B cell (primary cell): Measurements from ENCODE around the gene PSMA3.

ENCODE experiments used
- EZH2 ChIP-seq: IDR thresholded peaks from 2 replicates; pipeline ENCODE4 v1.6.1; 2012; ENCODE audit warnings: borderline replicate concordance, low read depth, mild to moderate bottlenecking, moderate library complexity, low read length; ENCODE audit not compliant: insufficient read depth, poor library complexity, severe bottlenecking
- TF ChIP-seq, protein P1 (sequence below): fragments of 200-600 bp; IDR thresholded peaks from one replicate; pipeline ENCODE4 v1.8.0; 2022; ENCODE audit warnings: antibody characterized with exemption, mild to moderate bottlenecking

DNA sequence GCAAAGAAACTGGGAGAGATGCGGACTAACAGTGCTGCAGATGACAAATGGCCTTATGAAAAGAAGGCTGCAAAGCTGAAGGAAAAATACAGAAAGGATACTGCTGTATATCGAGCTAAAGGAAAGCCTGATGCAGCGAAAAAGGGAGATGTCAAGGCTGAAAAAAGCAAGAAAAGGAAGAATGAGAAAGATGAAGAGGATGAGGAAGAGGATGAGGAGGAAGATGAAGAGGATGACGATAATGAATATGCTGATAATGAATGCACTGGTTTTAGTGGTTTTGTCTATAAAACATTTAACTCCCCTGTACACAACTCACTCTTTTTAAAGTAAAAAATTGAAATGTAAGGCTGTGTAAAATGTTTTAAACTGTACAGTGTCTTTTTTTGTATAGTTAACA lies 40.5 kb downstream of the PSMA3 start:
- TF ChIP-seq, protein P1, sequence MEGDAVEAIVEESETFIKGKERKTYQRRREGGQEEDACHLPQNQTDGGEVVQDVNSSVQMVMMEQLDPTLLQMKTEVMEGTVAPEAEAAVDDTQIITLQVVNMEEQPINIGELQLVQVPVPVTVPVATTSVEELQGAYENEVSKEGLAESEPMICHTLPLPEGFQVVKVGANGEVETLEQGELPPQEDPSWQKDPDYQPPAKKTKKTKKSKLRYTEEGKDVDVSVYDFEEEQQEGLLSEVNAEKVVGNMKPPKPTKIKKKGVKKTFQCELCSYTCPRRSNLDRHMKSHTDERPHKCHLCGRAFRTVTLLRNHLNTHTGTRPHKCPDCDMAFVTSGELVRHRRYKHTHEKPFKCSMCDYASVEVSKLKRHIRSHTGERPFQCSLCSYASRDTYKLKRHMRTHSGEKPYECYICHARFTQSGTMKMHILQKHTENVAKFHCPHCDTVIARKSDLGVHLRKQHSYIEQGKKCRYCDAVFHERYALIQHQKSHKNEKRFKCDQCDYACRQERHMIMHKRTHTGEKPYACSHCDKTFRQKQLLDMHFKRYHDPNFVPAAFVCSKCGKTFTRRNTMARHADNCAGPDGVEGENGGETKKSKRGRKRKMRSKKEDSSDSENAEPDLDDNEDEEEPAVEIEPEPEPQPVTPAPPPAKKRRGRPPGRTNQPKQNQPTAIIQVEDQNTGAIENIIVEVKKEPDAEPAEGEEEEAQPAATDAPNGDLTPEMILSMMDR: no peak
- TF ChIP-seq EZH2: no peak
